Dedifferentiated amniotic fluid mesenchymal stem cell (primary cell): ENCODE measurements around the gene SULF2.

Experiments used
- DNase-seq: peaks from one replicate; pipeline ENCODE4 v3.0.0-alpha.2; 2016; ENCODE audit errors: extremely low spot score

The SULF2 gene

GRCh38 chr20:47784599-47785310 lies 526 bp downstream of the SULF2 start:
- DNase-seq, result peak; percentile 49

- DNase-seq, result no peak
Measured at GRCh38 chr20:47783828-47784598, 1.3 kb downstream of the SULF2 start.

GRCh38 chr20:47782920-47783552 lies 2.2 kb downstream of the SULF2 start:
- no peak for DNase-seq

DNA sequence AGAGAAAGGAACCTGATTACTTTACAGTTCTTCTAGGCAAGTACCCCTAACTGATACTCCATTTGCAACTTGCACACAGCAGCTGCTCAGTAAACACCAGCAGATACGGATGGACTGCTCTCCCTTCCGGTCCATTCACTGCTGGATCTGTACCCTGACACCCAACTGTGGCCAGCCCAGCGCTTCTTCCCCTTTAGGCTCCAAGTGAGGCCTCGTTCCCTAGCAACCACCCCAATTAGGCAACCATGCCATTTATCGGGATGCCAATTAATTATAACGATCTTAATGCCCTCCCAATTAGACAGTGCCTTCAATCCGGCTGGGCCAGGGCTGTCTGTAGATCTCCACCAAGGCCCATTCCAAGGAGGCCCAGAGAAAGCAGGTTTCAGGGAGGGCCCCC lies 3.2 kb downstream of the SULF2 start:
- DNase-seq, result no peak

DNA sequence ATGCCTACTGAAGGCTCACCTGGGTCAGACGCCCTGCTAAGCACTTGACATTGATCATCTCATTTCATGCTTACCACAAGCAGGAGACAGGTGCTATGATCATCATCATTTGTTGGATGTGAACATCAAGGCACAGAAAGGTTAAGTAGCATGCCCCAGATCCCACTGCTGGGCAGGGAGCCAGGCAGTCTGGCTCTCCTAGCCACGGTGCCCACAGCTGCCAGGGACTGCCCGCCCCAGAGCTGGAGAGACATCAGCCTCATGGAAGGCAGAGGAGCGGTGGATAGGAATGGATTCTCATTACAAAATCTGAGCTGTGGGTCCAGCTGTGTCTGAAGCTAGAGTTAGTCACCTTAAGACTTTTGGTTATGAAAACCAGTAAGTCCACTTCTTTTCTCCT lies 3.6 kb downstream of the SULF2 start:
- no peak for DNase-seq

- no peak for DNase-seq
Measured at GRCh38 chr20:47780720-47781389, 4.4 kb downstream of the SULF2 start.

- DNase-seq, result no peak
Measured at GRCh38 chr20:47778398-47779354, 6.6 kb downstream of the SULF2 start.

- no peak for DNase-seq
Measured at GRCh38 chr20:47777220-47777619, 8.1 kb downstream of the SULF2 start.

- DNase-seq, result no peak
Measured at GRCh38 chr20:47776639-47777038, 8.6 kb downstream of the SULF2 start.

DNA sequence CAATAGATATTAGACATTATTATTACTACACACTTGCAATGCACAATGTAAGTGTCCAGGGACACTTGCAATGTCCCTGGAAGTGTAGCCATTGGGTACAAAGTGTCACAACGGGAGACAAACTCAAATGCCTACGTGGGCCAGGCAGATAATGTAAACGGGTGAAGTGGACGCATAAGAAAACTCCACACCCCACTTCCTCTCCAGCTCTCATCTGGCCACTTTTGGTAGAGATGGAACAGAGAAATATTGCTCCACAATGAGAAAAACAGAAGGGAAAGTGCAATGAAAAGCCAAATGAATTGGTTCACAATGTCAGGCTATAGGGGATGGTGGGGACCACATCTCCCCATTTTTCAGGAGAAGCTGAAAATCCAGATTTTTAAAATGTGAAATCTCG lies 9.4 kb downstream of the SULF2 start:
- no peak for DNase-seq

- DNase-seq, result no peak
Measured at GRCh38 chr20:47775039-47775438, 10.2 kb downstream of the SULF2 start.

DNA sequence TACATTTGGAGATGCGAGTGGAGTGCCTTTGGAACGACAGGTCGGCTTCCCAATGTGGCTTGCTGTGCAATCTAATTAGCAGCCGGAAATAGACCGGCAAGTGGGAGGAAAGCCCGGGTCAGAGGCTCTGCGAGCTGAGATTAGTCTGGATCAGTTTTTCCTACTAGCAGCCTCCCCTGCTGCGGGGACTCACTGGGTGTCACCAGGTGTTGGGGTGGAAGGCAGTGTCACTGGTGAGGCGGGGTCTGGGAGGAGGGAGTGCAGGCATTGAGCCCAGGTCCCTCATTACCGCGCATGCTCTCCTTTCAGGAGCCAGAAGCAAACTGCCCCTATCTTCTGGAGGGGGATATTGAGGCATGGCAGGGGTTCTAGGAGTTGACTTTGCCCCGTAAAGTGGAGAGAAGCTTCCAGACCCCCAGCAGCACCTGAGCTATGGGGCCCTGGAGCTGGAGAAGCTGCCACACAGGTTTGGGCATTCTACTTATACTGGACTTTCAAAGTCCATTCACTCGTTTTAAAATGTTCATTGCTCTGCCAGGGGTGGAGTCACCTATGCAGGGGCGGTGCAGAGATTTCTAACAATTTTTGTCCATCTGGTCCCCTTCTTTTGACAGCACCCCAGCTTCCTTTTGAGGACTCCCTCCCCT lies 11.0 kb downstream of the SULF2 start:
- no peak for DNase-seq

GRCh38 chr20:47773371-47773786 lies 11.9 kb downstream of the SULF2 start:
- DNase-seq, result no peak

GRCh38 chr20:47770935-47771334 lies 14.3 kb downstream of the SULF2 start:
- no peak for DNase-seq

GRCh38 chr20:47768016-47768824 lies 17.1 kb downstream of the SULF2 start:
- no peak for DNase-seq

DNA sequence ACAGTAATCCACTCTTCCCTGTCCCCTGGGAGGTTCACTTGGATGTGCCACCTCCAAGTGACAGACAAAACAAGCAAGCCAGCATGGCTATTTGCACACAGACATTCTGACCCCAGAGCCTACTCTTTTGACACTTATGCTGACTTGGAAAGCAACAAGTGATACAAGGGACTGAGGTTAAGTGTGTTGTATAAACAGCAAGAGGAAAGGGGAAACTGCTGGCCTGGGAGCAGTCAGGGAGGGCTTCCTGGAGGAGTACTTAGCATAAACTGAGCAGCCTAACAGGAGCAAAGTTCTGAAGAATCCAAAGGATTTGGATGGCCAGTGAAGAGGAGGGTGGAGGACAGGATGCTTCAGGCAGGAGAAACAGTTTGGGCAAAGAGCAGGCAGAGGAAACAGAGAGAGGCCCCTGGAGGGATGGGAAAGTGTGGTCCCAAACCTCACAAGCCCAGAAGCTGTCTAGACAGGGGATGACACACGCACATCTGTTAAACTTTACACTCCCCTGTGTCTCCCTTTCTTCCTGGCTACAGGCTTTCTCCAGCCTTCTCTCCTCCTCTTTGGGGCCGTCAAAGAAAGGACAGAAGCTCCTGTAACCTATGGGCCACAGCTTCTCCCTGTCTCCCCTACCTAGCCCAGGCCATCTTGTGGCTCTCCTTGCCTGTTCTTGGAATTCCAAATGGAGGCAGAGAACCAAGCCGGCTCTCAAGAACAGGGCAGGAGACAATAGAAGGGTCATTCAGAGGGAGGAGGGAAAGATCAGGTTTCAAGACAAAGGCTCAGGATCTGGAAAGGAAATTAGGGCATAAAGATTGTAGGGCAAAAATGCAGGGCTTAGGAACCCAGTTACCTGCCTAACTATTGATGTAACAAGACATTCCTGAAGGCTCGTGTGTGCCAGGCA lies 19.3 kb downstream of the SULF2 start:
- no peak for DNase-seq

DNA sequence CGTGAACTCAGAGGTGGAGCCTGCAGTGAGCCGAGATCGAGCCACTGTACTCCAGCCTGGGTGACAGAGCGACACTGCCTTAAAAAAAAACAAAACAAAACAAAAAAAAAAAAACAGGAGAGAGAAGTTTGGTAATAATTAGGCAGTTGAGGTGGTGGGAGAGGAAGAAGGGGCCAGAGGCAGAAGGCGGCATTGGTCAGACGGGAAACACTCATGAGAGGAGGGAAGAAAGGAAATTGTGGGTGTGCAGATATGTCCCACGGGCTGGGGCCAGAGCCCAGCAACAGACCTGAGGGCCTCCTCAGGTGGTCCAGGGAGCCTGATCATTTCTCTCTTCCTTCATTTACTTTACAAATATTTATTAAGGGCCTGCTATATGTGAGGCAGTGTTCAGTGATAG lies 20.0 kb downstream of the SULF2 start:
- no peak for DNase-seq

- DNase-seq, result no peak
Measured at GRCh38 chr20:47764154-47764733, 21.0 kb downstream of the SULF2 start.
